Right cardiac atrium (tissue), 5 donors: Measurements from ENCODE around the gene NRGN. TPM values are rescaled to one million over a fixed set of nuclear protein-coding genes. Genes with fewer than 3 reads are reported as not detected.

Experiments used
- ATAC-seq, 2 donors: fragments of 200-7000 bp; cut with Tn5 transposase; one replicate each; pipeline versions ENCODE4 v1.8.0 to v1.9.1; 2020; ENCODE audit warnings: moderate library complexity in 2 of 2, mild to moderate bottlenecking in 1 of 2
- DNase-seq, 3 donors: peaks; one replicate each; pipeline ENCODE4 v3.0.0-alpha.2; 2020
- H3K27ac ChIP-seq: one replicate; pipeline ENCODE4 v1.5.1; 2013; ENCODE audit warnings: mild to moderate bottlenecking, low read length, control low read depth, moderate library complexity
- H3K27me3 ChIP-seq: one replicate; pipeline ENCODE4 v1.6.1; 2013; ENCODE audit not compliant: control insufficient read depth, insufficient read depth
- H3K4me1 ChIP-seq: one replicate; pipeline ENCODE4 v1.6.1; 2013; ENCODE audit warnings: low read length; ENCODE audit not compliant: control insufficient read depth, insufficient read depth
- H3K4me3 ChIP-seq: one replicate; pipeline ENCODE4 v1.5.1; 2013; ENCODE audit warnings: low read length, control low read depth
- H3K9me3 ChIP-seq: one replicate; pipeline ENCODE4 v1.6.1; 2013; ENCODE audit warnings: low read length; ENCODE audit not compliant: control insufficient read depth
- WGBS: extraction: QIAGEN DNeasy Blood & Tissue Kit; methylation state at CpG from one replicate; pipeline ENCODE4 v1.1.7; 2013; 5-methylcytosine and 5-hydroxymethylcytosine counted together
- intact Hi-C, 4 donors: fragments of 100-400 bp; cut with DNase I; formaldehyde crosslinking; loops; one replicate each; pipeline versions ENCODE4 v1.11.0 to v1.14.0; 2022 to 2023
- polyA plus RNA-seq: library from polyadenylated mRNA; stranded (reverse); fragments of 200-250 nt; gene quantifications from one replicate; pipeline ENCODE4 v1.2.3, GENCODE V29; 2013
- total RNA-seq, 4 donors: library from RNA; stranded (reverse); fragmentation: NEBNext Ultra II Directional; extraction: Animal tissue kit (Norgen Biotek cat#: 25700); gene quantifications; one replicate each; pipeline ENCODE4 v1.2.1, GENCODE V29; 2021
- donor health status: healthy with polysubstance abuse.
- donor health status: DM: no; HTN: yes; CAD: no.
- donor health status: DM: no; HTN: no; CAD: no.
- donor health status: DM: no; HTN: yes; CAD: no; lungs with severe emphysema.
- donor health status: DM: yes; HTN: yes; CAD: no.

The NRGN gene
- total and polyA plus RNA-seq, 5 donors = 5.3 to 16.0 (median 10.7) TPM

- Histone ChIP-seq H3K27ac (no peak overlapping the region), H3K4me1 (peaks cover 7% of the 10 kb centered on the region), H3K9me3 (no peaks in the 10 kb centered on the region), H3K4me3 (no peak overlapping the region), H3K27me3 (no peaks in the 10 kb centered on the region)
- 45% methylated on average over 11 of the region's 11 CpGs for WGBS
- no peak for ATAC-seq
- intact Hi-C loops = no loop called here
- no peak for DNase-seq
Measured at GRCh38 chr11:124751391-124751740, 11.6 kb downstream of the NRGN start.

- Histone ChIP-seq H3K27ac (no peak within 1 kb of the TSS), H3K4me3 (no peak within 1 kb of the TSS), H3K4me1 (peaks cover 7% of the 10 kb centered on the region), H3K9me3 (no peaks in the 10 kb centered on the region), H3K27me3 (no peaks in the 10 kb centered on the region)
- peak in 2 of 3 donors; percentile 50 to 65 for DNase-seq
- WGBS = 42% methylated on average over 42 of the region's 42 CpGs
- intact Hi-C loops = no loop called here
- peak in 1 of 2 donors; percentile 2 for ATAC-seq
Measured at GRCh38 chr11:124751741-124752470, 12.2 kb downstream of the NRGN start, which contains the start of gene VSIG2. Gene VSIG2, minus strand, starts transcription at chr11:124752255. Its CDS starts 118 bp downstream, at chr11:124752137.

- intact Hi-C loops = no loop called here
- WGBS = 44% methylated on average over 10 of the region's 10 CpGs
- H3K27me3 ChIP-seq = no peaks in the 10 kb centered on the region
- peaks cover 2% of the 10 kb centered on the region for H3K4me1 ChIP-seq
- no peak overlapping the region for H3K27ac ChIP-seq
- no peak overlapping the region for H3K4me3 ChIP-seq
- H3K9me3 ChIP-seq = no peaks in the 10 kb centered on the region
- no peak for DNase-seq
- no peak for ATAC-seq
Measured at GRCh38 chr11:124752471-124753102, 12.8 kb downstream of the NRGN start.

- ATAC-seq = peak in 1 of 2 donors; percentile 2
- no peaks in the 10 kb centered on the region for H3K27me3 ChIP-seq
- no peak overlapping the region for H3K4me3 ChIP-seq
- intact Hi-C loops = no loop called here
- H3K27ac ChIP-seq = no peak overlapping the region
- no peaks in the 10 kb centered on the region for H3K9me3 ChIP-seq
- H3K4me1 ChIP-seq = peaks cover 2% of the 10 kb centered on the region
- no peak for DNase-seq
Measured at GRCh38 chr11:124753205-124753604, 13.5 kb downstream of the NRGN start.

GRCh38 chr11:124753624-124754023 is 13.9 kb downstream of the NRGN start:
- intact Hi-C loops = no loop called here
- 85% methylated on average over 7 of the region's 7 CpGs for WGBS
- Histone ChIP-seq H3K4me3 (no peak overlapping the region), H3K27ac (no peak overlapping the region), H3K9me3 (no peaks in the 10 kb centered on the region), H3K4me1 (peaks cover 2% of the 10 kb centered on the region), H3K27me3 (no peaks in the 10 kb centered on the region)
- peak in 1 of 3 donors; percentile 61 for DNase-seq
- no peak for ATAC-seq

GRCh38 chr11:124754309-124754708 is 14.6 kb downstream of the NRGN start:
- intact Hi-C loops = no loop called here
- Histone ChIP-seq H3K27ac (no peak overlapping the region), H3K9me3 (no peaks in the 10 kb centered on the region), H3K27me3 (no peaks in the 10 kb centered on the region), H3K4me1 (peaks cover 4% of the 10 kb centered on the region), H3K4me3 (no peak overlapping the region)
- WGBS = 74% methylated on average over 4 of the region's 4 CpGs
- ATAC-seq = no peak
- DNase-seq = no peak

GRCh38 chr11:124754710-124755109 is 15.0 kb downstream of the NRGN start:
- no peak overlapping the region for H3K27ac ChIP-seq
- DNase-seq = no peak
- no peak for ATAC-seq
- H3K9me3 ChIP-seq = no peaks in the 10 kb centered on the region
- no peak overlapping the region for H3K4me3 ChIP-seq
- H3K27me3 ChIP-seq = no peaks in the 10 kb centered on the region
- 62% methylated on average over 6 of the region's 6 CpGs for WGBS
- H3K4me1 ChIP-seq = peaks cover 3% of the 10 kb centered on the region
- intact Hi-C loops = no loop called here

- 38% methylated on average over 9 of the region's 9 CpGs for WGBS
- Histone ChIP-seq H3K4me3 (no peak overlapping the region), H3K9me3 (no peaks in the 10 kb centered on the region), H3K27me3 (no peaks in the 10 kb centered on the region), H3K4me1 (peaks cover 3% of the 10 kb centered on the region), H3K27ac (no peak overlapping the region)
- intact Hi-C loops = no loop called here
- DNase-seq (no peak), ATAC-seq (no peak)
Measured at GRCh38 chr11:124756033-124756752, 16.5 kb downstream of the NRGN start.

GRCh38 chr11:124756753-124757227 is 17.0 kb downstream of the NRGN start:
- Histone ChIP-seq H3K4me3 (no peak overlapping the region), H3K27me3 (no peaks in the 10 kb centered on the region), H3K4me1 (peaks cover 3% of the 10 kb centered on the region), H3K9me3 (no peaks in the 10 kb centered on the region), H3K27ac (no peak overlapping the region)
- intact Hi-C loops = no loop called here
- no peak for ATAC-seq
- 43% methylated on average over 6 of the region's 6 CpGs for WGBS
- no peak for DNase-seq

GRCh38 chr11:124757320-124757719 is 17.6 kb downstream of the NRGN start:
- ATAC-seq = no peak
- peaks cover 3% of the 10 kb centered on the region for H3K4me1 ChIP-seq
- no peak for DNase-seq
- no peaks in the 10 kb centered on the region for H3K27me3 ChIP-seq
- WGBS = 51% methylated on average over 3 of the region's 3 CpGs
- intact Hi-C loops = no loop called here
- no peak overlapping the region for H3K27ac ChIP-seq
- no peak overlapping the region for H3K4me3 ChIP-seq
- H3K9me3 ChIP-seq = no peaks in the 10 kb centered on the region
